Cardiac muscle cell (in vitro differentiated cells and primary cell): ENCODE results near the gene MAJIN. TPM values are rescaled to one million over a fixed set of nuclear protein-coding genes. Genes with fewer than 3 reads are reported as not detected.
A peak's percentile ranks its signal among the peaks of the same experiment; 100 is the strongest.

ENCODE experiments used
- DNase-seq, 2 donors: peaks; one replicate each; pipeline versions ENCODE4 v3.0.0 to v3.0.0-alpha.2; 2010 to 2017; ENCODE audit warnings: low read depth in 1 of 2, low spot score in 1 of 2
- H3K27ac ChIP-seq: fragments of 200-600 bp; sonication (generic); 2 replicates; pipeline ENCODE4 v1.5.1; 2016
- H3K27me3 ChIP-seq: fragments of 200-600 bp; sonication (generic); 2 replicates; pipeline ENCODE4 v1.6.0; 2016; ENCODE audit warnings: control low read depth
- H3K36me3 ChIP-seq: fragments of 200-600 bp; sonication (generic); 2 replicates; pipeline ENCODE4 v1.5.1; 2016; ENCODE audit warnings: control low read depth
- H3K4me1 ChIP-seq: fragments of 200-600 bp; sonication (generic); 2 replicates; pipeline ENCODE4 v1.8.1; 2017; ENCODE audit warnings: low read depth, mild to moderate bottlenecking, mixed run types
- H3K4me3 ChIP-seq: fragments of 200-600 bp; sonication (generic); 2 replicates; pipeline ENCODE4 v1.5.1; 2016; ENCODE audit warnings: mild to moderate bottlenecking
- H3K9me3 ChIP-seq: fragments of 200-600 bp; sonication (generic); 2 replicates; pipeline ENCODE4 v1.5.1; 2017; ENCODE audit warnings: low read depth, mild to moderate bottlenecking, control low read depth
- polyA plus RNA-seq: library from polyadenylated mRNA; unstranded; fragments of >200 nt; fragmentation: Nextera tagmentation; extraction: Ambion mirVana; gene quantifications from 2 replicates; pipeline ENCODE4 v1.2.1, GENCODE V29; 2016
- total RNA-seq: library from RNA; depleted of rRNA; stranded (reverse); fragments of >200 nt; gene quantifications from 2 replicates; pipeline ENCODE4 v1.2.3, GENCODE V29; 2016
- TF ChIP-seq, protein P1 (sequence below): IDR thresholded peaks from 2 replicates; pipeline ENCODE4 v1.5.1; 2012; ENCODE audit warnings: low read depth, mild to moderate bottlenecking, low read length

Gene MAJIN
- total and polyA plus RNA-seq, 2 experiments from 2014 or later, result 0.06 TPM; not detected in 1

DNA sequence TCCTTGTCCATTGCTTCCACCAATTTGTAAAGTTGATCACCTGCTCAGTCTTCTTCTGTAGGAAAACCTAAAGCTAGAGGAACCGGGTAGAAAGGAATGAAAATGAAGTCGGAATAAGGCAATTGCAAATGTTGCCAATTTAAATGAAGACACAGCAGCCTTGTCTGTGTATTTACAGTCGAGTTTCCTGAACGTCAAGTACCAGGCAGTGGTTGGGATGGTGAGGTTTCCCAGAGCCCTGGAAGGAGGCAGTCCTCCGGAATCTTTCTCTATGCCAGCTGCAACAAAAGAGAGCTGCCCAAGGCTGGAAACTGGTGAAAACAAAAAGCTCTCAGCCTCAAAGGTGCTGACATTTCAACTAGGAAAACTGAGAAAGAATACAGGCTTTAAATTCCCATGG, 17.7 kb downstream of the MAJIN start:
- Histone ChIP-seq H3K9me3 (no peaks in the 10 kb centered on the region), H3K4me1 (no peaks in the 10 kb centered on the region), H3K4me3 (no peak overlapping the region), H3K27ac (no peak overlapping the region), H3K36me3 (no peaks in the 10 kb centered on the region), H3K27me3 (peaks cover 11% of the 10 kb centered on the region)
- TF ChIP-seq, protein P1, sequence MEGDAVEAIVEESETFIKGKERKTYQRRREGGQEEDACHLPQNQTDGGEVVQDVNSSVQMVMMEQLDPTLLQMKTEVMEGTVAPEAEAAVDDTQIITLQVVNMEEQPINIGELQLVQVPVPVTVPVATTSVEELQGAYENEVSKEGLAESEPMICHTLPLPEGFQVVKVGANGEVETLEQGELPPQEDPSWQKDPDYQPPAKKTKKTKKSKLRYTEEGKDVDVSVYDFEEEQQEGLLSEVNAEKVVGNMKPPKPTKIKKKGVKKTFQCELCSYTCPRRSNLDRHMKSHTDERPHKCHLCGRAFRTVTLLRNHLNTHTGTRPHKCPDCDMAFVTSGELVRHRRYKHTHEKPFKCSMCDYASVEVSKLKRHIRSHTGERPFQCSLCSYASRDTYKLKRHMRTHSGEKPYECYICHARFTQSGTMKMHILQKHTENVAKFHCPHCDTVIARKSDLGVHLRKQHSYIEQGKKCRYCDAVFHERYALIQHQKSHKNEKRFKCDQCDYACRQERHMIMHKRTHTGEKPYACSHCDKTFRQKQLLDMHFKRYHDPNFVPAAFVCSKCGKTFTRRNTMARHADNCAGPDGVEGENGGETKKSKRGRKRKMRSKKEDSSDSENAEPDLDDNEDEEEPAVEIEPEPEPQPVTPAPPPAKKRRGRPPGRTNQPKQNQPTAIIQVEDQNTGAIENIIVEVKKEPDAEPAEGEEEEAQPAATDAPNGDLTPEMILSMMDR, result no peak
- no peak for DNase-seq

DNA sequence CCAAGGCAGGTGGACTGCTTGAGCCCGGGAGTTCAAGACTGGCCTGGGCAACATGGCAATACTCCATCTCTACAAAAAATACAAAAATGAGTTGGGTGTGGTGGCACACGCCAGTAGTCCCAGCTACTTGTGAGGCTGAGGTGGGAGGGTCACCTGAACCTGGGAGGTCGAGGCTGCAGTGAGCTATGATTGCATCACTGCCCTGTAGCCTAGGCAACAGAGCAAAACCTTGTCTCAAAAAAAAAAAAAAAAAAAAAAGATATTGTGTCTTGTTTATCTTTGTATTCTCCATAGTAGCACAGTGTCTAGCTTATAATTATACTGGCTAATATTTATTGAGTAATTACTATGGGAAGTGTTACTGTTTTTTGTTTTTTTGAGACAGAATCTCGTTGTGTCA, 20.4 kb downstream of the MAJIN start:
- Histone ChIP-seq H3K4me1 (no peaks in the 10 kb centered on the region), H3K36me3 (no peaks in the 10 kb centered on the region), H3K27me3 (peaks cover 11% of the 10 kb centered on the region), H3K27ac (no peak overlapping the region), H3K4me3 (no peak overlapping the region), H3K9me3 (no peaks in the 10 kb centered on the region)
- no peak for DNase-seq
- TF ChIP-seq, protein P1, result no peak

- DNase-seq, result peak in 1 of 2 donors; percentile 29
- H3K9me3 ChIP-seq, result no peaks in the 10 kb centered on the region
- peaks cover 2% of the 10 kb centered on the region for H3K27me3 ChIP-seq
- TF ChIP-seq, protein P1, result peak; percentile 16
- H3K4me3 ChIP-seq, result no peak overlapping the region
- no peaks in the 10 kb centered on the region for H3K36me3 ChIP-seq
- H3K4me1 ChIP-seq, result no peaks in the 10 kb centered on the region
- H3K27ac ChIP-seq, result no peak overlapping the region
Observed at GRCh38 chr11:64947208-64947814, 24.6 kb downstream of the MAJIN start.

DNA sequence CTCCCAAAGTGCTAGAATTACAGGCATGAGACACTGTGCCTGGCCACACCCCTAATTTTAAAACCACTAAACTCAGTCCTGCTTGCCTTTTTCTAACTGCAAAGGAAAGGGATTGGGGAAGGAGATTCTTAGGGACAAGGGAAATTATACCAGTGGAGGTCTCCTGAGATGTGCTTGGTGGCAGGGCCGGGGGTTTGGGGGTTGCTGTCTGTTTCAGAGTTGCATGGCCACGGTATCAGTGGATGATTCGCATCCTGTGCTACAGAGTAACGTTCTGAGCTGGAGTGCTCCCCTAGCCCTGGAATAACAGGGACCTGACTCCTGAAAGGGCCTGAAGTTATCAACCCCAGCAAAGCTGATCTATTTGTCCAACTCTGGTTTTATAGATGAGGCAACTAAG, 35.4 kb downstream of the MAJIN start:
- DNase-seq, result no peak
- Histone ChIP-seq H3K9me3 (no peaks in the 10 kb centered on the region), H3K4me1 (no peaks in the 10 kb centered on the region), H3K27ac (no peak overlapping the region), H3K27me3 (no peaks in the 10 kb centered on the region), H3K36me3 (no peaks in the 10 kb centered on the region), H3K4me3 (no peak overlapping the region)
- TF ChIP-seq, protein P1, result no peak

DNA sequence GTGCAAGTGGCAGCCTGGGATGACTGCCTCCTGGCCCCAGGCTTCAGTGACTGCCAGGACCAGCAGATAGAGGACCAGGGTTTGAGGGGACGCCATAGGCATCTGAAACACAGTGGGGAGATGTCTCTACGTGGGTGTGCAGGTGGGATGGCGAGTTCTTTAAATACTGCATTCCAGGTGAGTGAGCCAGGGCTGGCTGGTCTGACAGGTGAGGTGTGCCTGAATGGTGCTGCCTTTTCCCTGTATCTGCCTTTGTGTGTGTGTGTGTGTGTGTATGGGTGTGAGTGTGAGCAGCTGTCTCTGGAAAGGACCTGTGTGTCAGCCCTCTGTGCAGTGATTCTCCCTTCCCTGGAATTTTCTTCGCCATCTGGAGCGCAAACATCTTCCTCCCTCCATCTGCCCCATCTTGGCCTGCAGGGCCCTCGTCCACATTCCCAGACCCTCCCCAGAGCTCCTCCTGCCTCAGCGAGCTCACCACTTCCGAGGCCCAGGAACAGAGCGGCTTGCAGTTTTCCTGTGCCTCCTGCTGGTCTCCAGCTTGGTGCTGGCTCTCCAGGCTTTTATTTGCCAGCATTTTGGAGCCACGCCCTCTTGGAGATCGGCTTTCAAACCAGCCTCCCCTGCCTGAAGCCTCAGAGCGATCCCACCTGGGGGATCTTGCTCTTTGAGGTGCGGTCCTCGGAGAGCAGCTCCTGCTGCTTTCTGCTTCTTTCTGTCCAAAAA, 36.4 kb downstream of the MAJIN start, which contains the start of gene GPHA2:
TSS of gene GPHA2 (minus strand) at position 535 of the 723 bp plus-strand sequence. CDS start at position 102, 433 bp downstream.
- Histone ChIP-seq H3K4me3 (no peak within 1 kb of the TSS), H3K9me3 (no peaks in the 10 kb centered on the region), H3K4me1 (no peaks in the 10 kb centered on the region), H3K27me3 (no peaks in the 10 kb centered on the region), H3K27ac (no peak within 1 kb of the TSS), H3K36me3 (peaks cover 8% of the 10 kb centered on the region)
- DNase-seq, result peak; percentile 40 to 81
- TF ChIP-seq, protein P1, result peak; percentile 14
